Measurements from ENCODE around the gene SH3GL1. TPM values are rescaled to one million over a fixed set of nuclear protein-coding genes. Genes with fewer than 3 reads are reported as not detected.

The SH3GL1 gene
- total RNA-seq, 4 donors from 2014 or later = 16.5 to 63.2 (median 34.2) TPM

DNA sequence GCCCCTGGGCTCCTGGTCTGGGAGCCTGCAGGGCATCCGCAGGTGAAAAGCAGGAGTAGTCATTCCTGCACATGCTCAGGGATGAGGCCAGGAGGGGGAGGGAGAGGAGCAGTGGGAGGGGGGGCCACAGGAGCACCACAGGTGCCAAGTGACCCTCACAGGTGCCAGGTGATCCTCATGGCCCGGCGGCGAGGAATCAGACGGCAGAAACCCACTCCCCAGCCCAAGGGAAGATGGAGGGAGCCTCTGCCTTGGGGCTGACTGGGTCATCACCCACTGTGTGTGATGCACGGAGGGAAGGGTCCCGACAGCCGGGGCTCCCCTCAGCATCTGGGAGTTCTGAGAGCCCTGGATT, 27.4 kb downstream of the SH3GL1 start:
- Histone ChIP-seq H3K4me1 (peaks cover 62 to 81% (median 74%) of the 10 kb centered on the region in 4 donors), H3K9me3 (no peaks in the 10 kb centered on the region), H3K27me3 (no peaks in the 10 kb centered on the region), H3K4me3 (no peak overlapping the region), H3K27ac (peak overlapping the region; percentile 75 to 85 (median 81)), H3K36me3 (no peaks in the 10 kb centered on the region)
- DNase-seq = no peak
- 90% methylated on average over 8 of the region's 8 CpGs; no CpG with 5 or more reads in 1 of the 2 donors for WGBS, 2 donors (ENCODE audit: low coverage in 1 of 2)
- intact Hi-C loops (cut with DNase I; ENCODE audit: low total_unique reads) = no loop called here
- in situ Hi-C loops (cut with MboI; ENCODE audit: low pct_ligation_motif_present in 1 of 4, low pct_unique_long_range_greater_than_20kb in 1 of 4, low sequenced_read_pairs in 3 of 4) = loop anchor here in 1 of 4 donors (25.0 kb wide), 1 partner anchor 111 kb away; no protein-coding TSS in a partner anchor
- TF ChIP-seq POLR2AphosphoS5 (IDR thresholded peaks at IDR 0.05) (no peak), POLR2A (IDR thresholded peaks at IDR 0.05) (no peak), EP300 (IDR thresholded peaks at IDR 0.05; ENCODE audit: low read depth) (no peak)
- TF ChIP-seq, protein P1, sequence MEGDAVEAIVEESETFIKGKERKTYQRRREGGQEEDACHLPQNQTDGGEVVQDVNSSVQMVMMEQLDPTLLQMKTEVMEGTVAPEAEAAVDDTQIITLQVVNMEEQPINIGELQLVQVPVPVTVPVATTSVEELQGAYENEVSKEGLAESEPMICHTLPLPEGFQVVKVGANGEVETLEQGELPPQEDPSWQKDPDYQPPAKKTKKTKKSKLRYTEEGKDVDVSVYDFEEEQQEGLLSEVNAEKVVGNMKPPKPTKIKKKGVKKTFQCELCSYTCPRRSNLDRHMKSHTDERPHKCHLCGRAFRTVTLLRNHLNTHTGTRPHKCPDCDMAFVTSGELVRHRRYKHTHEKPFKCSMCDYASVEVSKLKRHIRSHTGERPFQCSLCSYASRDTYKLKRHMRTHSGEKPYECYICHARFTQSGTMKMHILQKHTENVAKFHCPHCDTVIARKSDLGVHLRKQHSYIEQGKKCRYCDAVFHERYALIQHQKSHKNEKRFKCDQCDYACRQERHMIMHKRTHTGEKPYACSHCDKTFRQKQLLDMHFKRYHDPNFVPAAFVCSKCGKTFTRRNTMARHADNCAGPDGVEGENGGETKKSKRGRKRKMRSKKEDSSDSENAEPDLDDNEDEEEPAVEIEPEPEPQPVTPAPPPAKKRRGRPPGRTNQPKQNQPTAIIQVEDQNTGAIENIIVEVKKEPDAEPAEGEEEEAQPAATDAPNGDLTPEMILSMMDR (IDR thresholded peaks at IDR 0.05) = no peak

DNA sequence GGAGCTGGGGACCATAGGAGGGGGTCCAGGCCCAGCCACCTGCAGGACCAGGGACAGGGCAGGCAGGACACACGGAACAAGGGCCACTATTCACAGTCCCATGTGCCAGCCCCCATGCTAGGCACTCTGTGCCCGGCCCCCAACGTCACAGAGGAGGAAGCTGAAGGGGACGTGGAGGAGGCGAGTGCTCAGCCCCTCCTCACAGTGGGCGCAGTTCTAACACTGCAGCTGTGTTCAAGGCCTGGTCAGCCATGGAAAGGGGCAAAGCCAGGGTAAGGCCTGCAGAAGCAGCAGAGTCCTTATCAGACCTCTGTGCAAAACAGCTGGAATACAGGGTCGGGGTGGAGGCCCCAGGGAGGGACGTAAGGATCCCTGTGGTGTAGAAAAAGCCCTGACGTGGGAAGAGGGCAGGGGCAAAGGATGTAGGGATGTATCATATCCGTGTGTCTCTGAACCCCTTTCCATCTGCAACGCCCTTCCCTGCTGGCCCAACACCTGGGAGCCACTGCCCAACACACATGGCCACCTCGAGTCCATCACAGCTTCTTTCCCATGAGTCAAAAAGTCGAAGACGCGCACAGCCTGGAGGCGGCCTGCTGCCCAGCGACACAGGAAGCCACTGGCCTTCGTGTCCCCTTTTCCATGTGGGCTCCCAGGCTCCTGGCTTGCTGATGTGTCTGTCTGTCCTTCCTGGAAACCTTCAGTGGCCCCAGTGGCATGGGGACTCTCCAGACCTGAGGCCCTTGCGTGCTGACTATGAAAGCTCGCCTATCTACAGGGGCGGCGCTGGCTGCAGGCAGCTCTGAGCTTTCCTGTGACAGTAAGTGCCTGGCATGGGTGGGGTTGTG, 28.0 kb downstream of the SH3GL1 start:
- H3K36me3 ChIP-seq = no peaks in the 10 kb centered on the region
- H3K27me3 ChIP-seq = no peaks in the 10 kb centered on the region
- in situ Hi-C loops (cut with MboI; ENCODE audit: low pct_ligation_motif_present in 1 of 4, low pct_unique_long_range_greater_than_20kb in 1 of 4, low sequenced_read_pairs in 3 of 4) (loop anchor here in 1 of 4 donors (25.0 kb wide), 1 partner anchor 110 kb away; no protein-coding TSS in a partner anchor), intact Hi-C loops (cut with DNase I; ENCODE audit: low total_unique reads) (no loop called here)
- 88 to 94% methylated on average over 3 to 21 of the region's 22 CpGs for WGBS, 2 donors (ENCODE audit: low coverage in 1 of 2)
- peak overlapping the region in 3 of 4 donors; percentile 75 to 85 (median 81) for H3K27ac ChIP-seq
- no peak for TF ChIP-seq EP300 (IDR thresholded peaks at IDR 0.05; ENCODE audit: low read depth)
- TF ChIP-seq POLR2AphosphoS5 (IDR thresholded peaks at IDR 0.05) = no peak
- TF ChIP-seq, protein P1 (IDR thresholded peaks at IDR 0.05) = no peak
- no peak for TF ChIP-seq POLR2A (IDR thresholded peaks at IDR 0.05)
- H3K4me3 ChIP-seq = no peak overlapping the region
- no peak for DNase-seq
- H3K9me3 ChIP-seq = no peaks in the 10 kb centered on the region
- peaks cover 64 to 81% (median 75%) of the 10 kb centered on the region in 4 donors for H3K4me1 ChIP-seq

DNA sequence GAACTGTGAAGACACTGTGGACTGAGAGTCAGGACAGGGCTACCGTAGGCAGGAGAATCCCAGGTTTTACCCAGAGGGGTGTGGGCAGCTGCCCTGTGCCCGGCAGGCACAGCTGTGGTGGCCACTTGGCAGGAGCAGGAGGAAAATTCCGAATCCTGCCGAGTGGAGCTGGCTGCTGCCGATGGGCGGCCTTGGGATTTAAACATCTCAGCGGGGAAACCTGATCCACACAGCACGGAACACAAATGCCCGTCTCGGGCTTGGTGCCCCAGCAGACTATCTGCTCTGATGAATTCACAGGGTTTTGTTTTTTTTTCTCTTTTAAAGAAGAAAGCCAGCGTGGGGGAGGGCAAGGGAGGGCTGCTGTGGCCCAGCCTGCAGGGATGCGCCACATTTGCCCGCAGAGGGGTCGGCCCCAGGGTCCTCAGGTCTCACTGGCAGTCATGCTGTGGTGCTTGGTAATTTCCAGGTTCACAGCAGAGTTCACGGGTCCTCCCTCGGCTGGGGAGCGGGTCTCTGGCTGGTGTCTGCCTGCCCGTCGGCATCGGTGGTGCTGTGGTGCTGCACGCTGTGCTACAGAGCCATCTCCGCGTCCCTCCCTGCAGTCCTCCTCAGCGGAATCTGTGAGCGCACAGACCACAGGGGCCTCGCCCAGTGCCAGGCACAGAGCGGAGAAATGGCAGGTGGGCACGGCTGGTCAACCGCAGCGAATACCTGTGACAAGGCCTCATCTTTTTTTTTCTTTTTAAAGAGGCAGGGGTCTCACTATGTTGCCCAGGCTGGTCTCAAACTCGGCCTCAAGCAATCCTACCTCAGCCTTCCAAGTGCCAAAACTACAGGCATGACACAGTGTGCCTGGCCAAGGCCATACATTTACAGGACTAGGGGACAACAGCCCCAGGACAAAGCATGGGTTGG, 28.8 kb downstream of the SH3GL1 start:
- intact Hi-C loops (cut with DNase I; ENCODE audit: low total_unique reads) = loop anchor here (2.0 kb wide), 1 partner anchor 29 kb away; the partner anchor contains the start of gene SH3GL1
- TF ChIP-seq, protein P1 (IDR thresholded peaks at IDR 0.05) = no peak
- TF ChIP-seq EP300 (IDR thresholded peaks at IDR 0.05; ENCODE audit: low read depth) = no peak
- no peak for TF ChIP-seq POLR2AphosphoS5 (IDR thresholded peaks at IDR 0.05)
- in situ Hi-C loops (cut with MboI; ENCODE audit: low pct_ligation_motif_present in 1 of 4, low pct_unique_long_range_greater_than_20kb in 1 of 4, low sequenced_read_pairs in 3 of 4) = loop anchor here in 1 of 4 donors (25.0 kb wide), 1 partner anchor 109 kb away; no protein-coding TSS in a partner anchor
- DNase-seq = no peak
- Histone ChIP-seq H3K27ac (peak overlapping the region in 1 of 4 donors; percentile 82), H3K36me3 (no peaks in the 10 kb centered on the region), H3K4me3 (no peak overlapping the region), H3K9me3 (no peaks in the 10 kb centered on the region), H3K27me3 (no peaks in the 10 kb centered on the region), H3K4me1 (peaks cover 59 to 72% (median 71%) of the 10 kb centered on the region in 4 donors)
- WGBS, 2 donors (ENCODE audit: low coverage in 1 of 2) = 80 to 94% methylated on average over 1 to 31 of the region's 31 CpGs
